ENCODE results near the gene PRDM15.

Gene PRDM15

DNA sequence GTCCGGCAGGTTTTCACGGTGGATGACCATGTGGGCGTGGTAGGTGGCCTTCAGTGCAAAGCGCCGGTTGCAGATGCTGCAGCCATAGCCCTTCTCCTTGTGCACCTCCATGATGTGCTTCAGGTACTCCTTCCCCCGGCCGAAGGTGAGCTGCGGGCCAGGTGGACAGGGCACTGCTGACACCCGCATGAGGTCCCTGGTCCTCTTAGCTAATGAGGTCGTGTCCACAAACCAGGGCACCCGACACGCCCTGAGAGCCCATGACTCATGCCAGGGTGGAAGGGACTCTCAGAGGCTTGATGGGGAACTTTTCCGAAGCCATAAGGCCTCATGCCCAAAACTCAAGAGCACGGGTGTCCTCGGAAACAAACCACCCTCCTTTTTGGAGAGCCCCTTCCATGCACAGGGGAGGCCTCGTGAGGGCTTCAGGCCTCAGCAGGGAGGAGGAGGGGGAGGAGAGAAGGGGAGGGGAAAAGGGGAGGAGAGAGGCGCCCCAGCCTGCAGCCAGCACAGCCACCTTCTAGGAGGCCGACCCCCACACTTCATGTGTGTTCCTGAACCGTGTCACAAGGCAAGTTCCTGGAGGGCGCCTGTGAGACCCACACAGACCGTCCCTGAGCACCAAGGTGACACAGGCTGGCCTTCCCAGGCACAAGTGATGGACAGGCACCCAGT, 57.9 kb downstream of the PRDM15 start:
- no peak for DNase-seq (ENCODE audit: low read depth)
- TF ChIP-seq, protein P1, sequence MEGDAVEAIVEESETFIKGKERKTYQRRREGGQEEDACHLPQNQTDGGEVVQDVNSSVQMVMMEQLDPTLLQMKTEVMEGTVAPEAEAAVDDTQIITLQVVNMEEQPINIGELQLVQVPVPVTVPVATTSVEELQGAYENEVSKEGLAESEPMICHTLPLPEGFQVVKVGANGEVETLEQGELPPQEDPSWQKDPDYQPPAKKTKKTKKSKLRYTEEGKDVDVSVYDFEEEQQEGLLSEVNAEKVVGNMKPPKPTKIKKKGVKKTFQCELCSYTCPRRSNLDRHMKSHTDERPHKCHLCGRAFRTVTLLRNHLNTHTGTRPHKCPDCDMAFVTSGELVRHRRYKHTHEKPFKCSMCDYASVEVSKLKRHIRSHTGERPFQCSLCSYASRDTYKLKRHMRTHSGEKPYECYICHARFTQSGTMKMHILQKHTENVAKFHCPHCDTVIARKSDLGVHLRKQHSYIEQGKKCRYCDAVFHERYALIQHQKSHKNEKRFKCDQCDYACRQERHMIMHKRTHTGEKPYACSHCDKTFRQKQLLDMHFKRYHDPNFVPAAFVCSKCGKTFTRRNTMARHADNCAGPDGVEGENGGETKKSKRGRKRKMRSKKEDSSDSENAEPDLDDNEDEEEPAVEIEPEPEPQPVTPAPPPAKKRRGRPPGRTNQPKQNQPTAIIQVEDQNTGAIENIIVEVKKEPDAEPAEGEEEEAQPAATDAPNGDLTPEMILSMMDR (conservative IDR thresholded peaks at IDR 0.05; ENCODE audit: low read depth, low read length), result no peak
- H3K4me3 ChIP-seq (ENCODE audit: low read depth, low read length), result no peak overlapping the region

DNA sequence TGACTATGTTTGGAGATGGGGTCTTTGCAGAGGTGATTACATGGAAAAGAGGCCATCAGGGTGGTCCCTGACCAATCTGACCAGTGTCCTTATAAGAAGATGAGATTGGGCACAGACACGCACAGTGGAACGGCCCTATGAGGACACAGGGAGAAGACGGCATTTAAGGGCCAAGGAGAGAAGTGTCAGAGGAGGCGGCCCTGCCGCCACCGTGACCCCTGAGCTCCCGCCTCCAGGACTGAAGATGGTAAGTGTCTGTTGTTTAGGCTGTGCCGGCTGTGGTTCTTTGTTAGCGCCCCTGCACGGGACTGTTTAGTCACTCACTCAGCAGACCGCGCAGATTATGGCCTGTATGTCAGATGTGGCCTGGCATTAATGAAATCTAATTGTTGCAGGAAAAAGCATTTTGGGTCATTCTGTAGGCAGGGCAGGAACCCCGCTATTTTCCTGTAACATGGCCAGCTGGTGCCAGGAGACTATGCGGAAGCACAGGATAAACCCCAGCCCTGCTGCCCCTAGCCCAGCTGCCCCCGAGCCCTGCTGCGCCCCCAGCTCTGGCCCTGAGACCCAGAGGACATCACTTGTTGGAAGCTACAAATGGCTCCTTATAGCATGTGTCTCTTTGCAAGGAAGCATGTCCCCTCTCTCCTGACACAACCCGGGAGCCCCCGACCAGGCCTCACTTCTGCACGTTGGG, 58.6 kb downstream of the PRDM15 start:
- TF ChIP-seq, protein P1 (conservative IDR thresholded peaks at IDR 0.05; ENCODE audit: low read depth, low read length), result no peak

DNA sequence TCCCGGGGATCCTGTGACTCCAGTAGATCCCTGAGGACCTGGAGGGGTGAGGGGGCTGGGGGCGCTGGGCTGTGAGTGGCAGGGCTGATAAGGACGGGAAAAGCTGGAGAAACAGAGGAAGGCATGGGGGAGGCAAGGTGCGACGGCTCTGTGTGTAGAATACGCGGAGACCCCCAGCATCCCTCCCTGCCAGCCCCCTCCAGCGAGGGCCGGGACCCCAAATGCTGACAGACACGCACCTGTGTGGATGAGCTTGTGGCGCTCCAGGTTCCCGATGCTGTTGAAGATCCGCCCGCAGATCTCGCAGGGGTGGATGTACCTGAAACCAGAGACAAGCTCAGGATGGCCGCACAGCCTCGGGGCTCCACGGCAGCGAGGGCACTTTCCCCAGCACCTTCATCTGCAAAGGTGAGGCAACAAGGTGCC, 59.3 kb downstream of the PRDM15 start:
- TF ChIP-seq, protein P1 (conservative IDR thresholded peaks at IDR 0.05; ENCODE audit: low read depth, low read length), result no peak

More for the DNA sequence above, 58.6 kb downstream of the PRDM15 start:
- no peak for DNase-seq (ENCODE audit: low read depth)
- no peak overlapping the region for H3K4me3 ChIP-seq (ENCODE audit: low read depth, low read length)

DNA sequence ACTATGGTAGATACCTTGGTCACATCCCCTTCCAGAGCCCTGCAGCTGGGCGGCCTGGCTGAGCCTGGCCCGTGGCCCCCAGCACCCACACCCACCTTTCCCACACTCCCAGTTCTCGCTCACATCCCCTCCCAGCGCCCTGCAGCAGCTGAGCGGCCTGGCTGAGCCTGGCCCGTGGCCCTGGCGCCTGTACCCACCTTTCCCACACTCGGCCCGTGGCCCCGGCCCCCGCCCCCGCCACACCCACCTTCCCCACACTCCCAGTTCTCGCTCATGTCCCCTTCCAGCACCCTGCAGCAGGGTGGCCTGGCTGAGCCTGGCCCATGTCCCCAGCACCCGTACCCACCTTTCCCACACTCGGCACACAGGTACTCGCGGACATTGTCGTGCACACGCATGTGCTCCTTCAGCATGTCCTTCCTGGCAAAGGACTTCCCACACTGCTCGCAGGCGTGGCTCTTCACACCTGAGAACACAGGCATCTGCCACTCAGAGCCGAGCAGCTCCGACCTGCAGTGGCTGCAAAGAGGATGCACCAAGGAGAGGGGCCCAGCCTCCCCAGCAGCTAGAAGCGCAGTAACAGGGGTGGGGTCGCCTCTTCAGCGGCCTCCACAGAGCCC, 59.8 kb downstream of the PRDM15 start:
- DNase-seq (ENCODE audit: low read depth), result no peak
- H3K4me3 ChIP-seq (ENCODE audit: low read depth, low read length), result no peak overlapping the region
- TF ChIP-seq, protein P1 (conservative IDR thresholded peaks at IDR 0.05; ENCODE audit: low read depth, low read length), result no peak

More for the DNA sequence above, 59.3 kb downstream of the PRDM15 start:
- no peak for DNase-seq (ENCODE audit: low read depth)
- no peak overlapping the region for H3K4me3 ChIP-seq (ENCODE audit: low read depth, low read length)

DNA sequence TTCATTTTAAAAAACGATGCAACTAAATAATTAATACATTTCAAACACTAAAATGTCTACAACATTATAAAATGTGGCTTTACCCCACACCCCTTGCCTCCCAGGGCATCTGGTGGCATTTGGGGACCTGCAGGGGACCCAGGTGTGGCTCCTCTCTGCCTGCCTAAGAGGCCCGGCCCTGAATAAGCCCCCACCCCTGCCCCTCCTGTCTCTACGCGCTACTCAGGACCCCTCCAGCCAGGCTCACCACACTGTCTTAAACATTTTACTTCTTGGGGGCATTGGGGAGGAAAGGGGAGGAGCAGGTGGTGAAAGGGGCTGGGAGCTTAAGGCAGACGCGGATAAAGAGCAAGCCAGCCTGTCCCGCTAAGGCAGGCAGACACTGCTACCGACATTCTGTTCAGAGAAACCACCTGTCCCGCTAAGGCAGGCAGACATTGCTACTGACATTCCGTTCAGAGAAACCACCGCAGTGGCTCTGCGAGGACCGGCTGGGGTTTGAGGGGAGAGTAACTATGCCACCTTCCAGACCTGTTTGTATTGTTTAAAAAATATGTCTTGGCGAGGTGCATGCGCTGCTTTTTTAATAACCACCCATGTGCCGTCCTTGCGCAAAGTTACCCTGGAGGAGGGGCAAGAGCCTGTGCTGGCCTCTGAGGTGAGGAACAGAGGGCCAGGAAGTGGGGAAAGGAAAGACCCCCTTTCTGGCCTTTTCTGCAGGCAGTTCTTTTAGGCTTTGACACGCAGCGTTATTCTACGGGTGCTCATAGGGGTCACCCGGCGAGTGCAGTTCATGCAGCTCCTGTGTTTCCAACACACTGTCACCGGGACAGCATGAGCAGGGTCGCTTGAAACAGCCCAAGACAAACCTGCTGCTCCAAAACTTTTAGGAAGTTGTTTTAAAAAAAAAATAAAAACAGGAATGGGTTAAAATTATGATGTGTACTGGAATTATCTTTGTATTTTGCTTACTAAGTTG, 61.0 kb downstream of the PRDM15 start:
- no peak for DNase-seq (ENCODE audit: low read depth)
- no peak overlapping the region for H3K4me3 ChIP-seq (ENCODE audit: low read depth, low read length)
- TF ChIP-seq, protein P1 (conservative IDR thresholded peaks at IDR 0.05; ENCODE audit: low read depth, low read length), result no peak

DNA sequence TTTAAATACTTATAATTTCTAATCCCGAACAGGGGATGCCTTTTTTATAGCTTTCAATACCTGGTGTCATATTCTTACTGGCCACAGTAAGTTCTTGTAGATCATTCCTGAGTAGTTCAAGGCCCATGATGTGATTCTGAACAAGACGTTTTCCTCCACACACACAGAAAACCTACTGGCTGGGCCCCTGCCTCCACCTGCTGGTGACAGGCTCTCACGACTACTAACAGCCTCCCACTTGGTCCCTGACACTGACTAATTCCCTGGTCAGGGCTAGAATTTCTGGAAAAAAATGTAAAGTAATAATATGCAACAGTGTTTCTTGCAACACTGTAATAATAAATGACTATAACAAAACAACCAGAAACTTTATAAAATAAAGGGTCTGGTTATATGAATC, 61.9 kb downstream of the PRDM15 start:
- H3K4me3 ChIP-seq (ENCODE audit: low read depth, low read length), result no peak overlapping the region
- TF ChIP-seq, protein P1 (conservative IDR thresholded peaks at IDR 0.05; ENCODE audit: low read depth, low read length), result peak; percentile 81
- peak; percentile 81 for DNase-seq (ENCODE audit: low read depth)
